ENCODE data around the gene RRP1B.

RRP1B gene

DNA sequence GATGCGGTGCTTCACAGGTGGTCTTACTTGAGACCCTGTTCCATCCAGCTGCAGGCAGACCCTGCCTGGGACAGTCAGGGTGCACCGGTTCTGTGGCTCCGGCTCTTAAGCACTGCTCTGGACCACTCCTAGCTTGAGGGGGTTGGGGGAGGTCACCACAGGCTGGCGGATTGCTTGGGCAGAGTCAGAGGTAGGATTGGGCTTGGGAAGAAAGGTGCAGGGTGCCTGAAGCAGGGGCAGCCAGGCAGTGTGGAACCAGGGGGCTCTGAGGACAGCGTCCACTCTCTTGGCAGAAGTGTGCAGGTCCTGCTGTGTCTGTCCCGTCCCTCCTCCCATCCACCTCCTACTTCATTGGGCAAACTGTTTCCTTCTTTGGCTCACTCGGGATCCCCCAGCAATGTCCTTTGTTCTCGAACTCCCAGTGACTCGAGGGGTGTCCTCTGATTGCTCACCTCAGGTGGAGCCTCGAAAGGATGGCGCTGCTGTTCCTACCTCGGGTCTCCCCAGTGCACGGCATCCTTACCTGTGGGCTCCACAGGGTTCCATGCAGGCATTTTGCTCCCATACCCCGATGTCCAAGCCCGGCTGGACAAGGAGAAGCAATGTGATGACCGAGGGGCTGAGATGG lies 61.3 kb downstream of the RRP1B start:
- in situ Hi-C loops (cut with MboI; ENCODE audit: low sequenced_read_pairs) = loop anchor here (10.0 kb wide), 1 partner anchor 56 kb away; no protein-coding TSS in a partner anchor

DNA sequence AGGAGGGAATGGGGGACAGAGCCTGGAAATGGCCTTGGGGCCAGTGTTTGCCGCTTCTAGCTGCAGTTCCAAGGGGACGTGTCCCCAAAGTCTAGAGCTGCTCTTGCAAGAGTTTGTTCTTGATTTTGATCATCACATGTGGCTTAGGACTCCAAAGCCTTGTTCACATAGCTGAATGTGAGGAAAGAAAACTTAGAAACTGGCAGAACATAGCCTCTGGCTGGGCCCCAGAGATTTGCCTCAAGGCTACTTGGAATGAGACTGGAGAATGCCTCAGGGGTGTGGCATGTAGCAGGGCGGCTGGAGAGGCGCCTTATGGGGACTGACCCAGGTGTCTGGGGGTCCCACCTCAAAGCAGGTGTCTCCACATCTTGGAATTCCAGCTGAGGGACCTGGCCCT lies 61.8 kb downstream of the RRP1B start:
- in situ Hi-C loops (cut with MboI; ENCODE audit: low sequenced_read_pairs) = loop anchor here (10.0 kb wide), 1 partner anchor 56 kb away; no protein-coding TSS in a partner anchor

DNA sequence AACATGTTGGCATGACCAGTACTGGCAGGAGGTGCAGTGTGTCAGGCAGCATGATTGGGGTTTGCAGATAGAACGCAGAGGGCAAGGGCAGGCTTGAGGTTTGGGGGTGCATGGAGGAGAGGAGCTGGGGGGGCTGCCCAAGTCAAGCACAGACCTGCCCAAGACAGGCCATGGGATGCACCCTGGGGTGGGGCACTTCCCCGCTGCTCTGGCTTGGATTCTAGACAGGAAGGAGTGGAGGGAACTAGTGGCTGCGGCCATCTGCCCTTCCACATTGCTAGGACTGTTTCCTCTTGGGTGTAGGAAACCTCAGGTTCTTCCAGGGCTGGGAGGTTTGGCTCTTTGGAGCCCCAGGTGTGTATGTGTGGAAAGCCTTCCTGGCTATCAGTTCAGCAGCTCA lies 62.6 kb downstream of the RRP1B start:
- in situ Hi-C loops (cut with MboI; ENCODE audit: low sequenced_read_pairs) = loop anchor here (10.0 kb wide), 1 partner anchor 57 kb away; no protein-coding TSS in a partner anchor

DNA sequence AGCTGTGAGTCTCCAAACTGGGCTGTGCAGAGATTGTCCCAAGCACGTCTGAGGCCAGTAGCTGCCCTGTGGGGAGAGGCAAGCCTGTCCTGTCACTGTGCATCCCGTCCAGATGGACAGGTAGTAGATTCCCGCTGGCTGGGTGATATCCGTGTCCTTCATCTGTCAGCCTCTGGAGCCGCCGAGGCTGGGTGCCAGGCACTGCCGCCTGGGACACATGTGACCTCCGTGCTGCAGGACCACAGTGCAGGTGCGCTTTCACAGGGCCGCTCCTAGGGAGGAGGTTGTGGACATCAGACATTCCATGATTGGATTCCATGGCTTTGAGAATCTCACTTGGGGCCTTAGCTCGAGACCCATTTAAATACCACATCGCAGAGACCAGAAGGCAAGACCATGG lies 64.3 kb downstream of the RRP1B start:
- in situ Hi-C loops (cut with MboI; ENCODE audit: low sequenced_read_pairs) = loop anchor here (10.0 kb wide), 1 partner anchor 59 kb away; no protein-coding TSS in a partner anchor

DNA sequence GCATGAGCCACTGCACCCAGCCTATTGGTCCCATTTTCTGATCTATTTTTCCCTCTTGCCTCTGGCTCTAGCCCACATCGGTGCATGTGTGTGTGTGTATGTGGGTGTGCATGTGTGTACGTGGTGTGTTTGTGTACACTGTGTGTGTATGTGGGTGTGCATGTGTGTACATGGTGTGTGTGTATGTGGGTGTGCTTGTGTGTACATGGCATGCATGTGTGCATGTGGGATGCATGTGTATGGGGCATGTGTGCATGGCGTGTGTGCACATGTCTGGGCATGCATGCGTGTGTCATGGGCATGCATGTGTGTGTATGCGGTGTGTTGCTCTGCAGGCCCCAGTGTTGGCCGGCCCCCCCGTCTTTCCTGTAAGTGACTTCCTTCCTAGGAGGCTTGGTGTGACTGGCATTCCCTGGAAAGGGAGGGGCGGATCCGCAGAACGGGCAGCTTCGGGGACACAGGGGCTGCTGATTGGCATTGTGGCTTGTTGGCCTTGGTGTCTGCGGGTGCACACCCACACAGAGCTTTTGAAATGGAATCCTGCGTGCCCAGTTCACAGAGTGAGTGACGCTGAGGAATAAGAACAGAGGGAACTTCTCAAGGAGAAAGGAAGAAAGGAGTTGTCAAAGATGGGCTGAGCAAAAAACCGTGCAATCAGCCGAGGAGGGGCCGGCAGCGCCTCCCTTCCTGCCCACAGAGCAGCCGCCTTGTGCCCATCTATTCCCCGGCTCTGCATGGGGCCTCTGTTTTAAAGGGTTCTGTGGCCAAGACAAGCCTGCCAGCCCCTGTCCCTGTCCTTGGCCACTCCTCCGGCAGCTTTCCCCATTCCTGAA lies 67.5 kb downstream of the RRP1B start:
- in situ Hi-C loops (cut with MboI; ENCODE audit: low sequenced_read_pairs) = loop anchor here (10.0 kb wide), 1 partner anchor 62 kb away; no protein-coding TSS in a partner anchor

DNA sequence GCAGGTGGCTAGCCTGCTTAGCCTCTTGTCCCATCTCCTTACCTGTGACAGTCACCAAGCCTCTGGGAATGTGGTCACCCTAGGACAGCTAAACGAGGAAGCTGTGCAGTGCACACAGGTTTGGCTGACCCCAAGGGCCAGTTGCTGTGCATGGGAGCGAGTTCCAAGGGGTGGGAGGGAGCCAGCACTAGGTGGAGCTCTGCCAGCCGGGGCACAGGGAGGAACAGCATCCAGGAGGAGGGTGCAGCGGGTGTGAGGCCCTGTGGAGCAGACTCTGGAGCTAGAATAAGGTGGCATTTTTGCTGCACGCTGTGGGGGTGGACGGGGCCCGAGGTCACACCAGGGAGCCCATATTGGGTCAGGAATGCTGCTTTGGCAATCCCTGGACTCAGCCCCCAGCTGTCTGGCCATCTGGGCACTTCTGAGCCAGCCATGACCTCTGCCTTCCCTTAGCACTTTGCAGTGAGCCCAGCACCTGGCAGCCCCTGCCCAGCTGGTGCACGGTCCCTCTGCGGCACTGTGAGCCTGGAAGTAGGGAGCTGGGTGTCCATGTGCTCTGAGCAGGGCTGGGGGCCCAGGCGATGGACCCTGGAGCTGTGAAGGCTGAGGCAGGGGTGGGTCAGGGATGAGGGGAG lies 68.3 kb downstream of the RRP1B start:
- in situ Hi-C loops (cut with MboI; ENCODE audit: low sequenced_read_pairs) = loop anchor here (10.0 kb wide), 1 partner anchor 63 kb away; no protein-coding TSS in a partner anchor

DNA sequence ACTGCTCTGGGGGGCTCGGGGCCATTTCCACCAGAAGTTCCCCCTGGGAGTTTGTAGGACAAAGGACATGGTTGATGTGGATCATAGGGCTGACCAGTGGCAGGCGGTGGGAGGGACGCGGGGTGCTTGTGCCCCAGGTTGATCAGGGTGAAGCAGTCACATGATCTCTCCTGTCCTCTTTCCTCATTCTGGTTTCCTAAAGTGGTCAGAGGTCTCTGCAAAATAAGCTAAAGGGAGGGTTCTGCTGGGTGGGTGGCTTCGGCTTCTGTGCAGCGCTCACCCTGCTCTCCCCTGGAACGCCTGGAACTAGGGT lies 68.8 kb downstream of the RRP1B start:
- in situ Hi-C loops (cut with MboI; ENCODE audit: low sequenced_read_pairs) = loop anchor here (10.0 kb wide), 1 partner anchor 63 kb away; no protein-coding TSS in a partner anchor

DNA sequence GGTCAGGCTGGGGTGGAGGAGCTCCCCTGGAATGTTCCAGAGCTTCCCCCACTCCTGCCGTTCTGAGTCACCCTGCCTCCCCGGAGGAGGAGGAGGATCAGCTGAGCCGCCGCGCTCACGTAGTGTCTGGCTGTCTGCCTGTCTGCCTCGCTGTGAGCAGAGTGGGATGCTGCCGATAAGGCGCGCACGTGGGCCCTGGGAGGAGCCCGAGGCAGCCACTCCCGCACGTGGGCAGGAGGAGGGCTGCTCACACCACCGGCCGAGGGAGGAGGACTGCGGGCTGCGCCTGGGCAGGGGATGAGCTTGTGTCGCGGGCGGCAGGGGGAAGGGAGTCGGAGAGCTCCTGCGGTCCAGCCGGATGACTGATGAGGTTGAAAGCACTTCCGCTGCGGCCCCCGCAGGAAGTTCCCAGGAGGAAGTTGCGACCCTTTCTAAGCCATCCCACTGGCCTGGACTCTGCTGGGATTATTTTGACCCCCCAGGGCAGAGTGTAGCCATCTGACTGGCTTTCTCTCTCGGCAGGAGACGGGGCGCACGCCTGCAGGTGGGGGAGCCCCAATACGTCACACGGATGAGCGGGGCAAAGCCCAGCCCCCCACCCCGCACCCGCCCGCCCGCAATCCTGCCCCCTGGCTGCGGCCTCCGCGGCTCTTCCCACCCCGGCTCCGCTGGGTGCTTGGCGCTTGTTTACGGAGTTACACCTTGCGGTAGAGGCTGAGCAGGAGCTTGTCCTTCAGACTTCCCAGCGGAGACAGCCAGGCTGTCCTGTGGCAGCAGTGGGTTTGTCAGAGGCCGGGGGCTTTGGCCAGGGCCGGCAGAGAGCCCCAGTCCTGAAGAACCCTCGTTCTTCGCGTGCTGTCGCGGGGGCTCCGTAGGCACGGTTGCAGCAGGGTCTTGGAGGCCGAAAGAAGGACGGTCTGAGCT lies 69.4 kb downstream of the RRP1B start:
- in situ Hi-C loops (cut with MboI; ENCODE audit: low sequenced_read_pairs) = loop anchor here (10.0 kb wide), 1 partner anchor 64 kb away; no protein-coding TSS in a partner anchor

DNA sequence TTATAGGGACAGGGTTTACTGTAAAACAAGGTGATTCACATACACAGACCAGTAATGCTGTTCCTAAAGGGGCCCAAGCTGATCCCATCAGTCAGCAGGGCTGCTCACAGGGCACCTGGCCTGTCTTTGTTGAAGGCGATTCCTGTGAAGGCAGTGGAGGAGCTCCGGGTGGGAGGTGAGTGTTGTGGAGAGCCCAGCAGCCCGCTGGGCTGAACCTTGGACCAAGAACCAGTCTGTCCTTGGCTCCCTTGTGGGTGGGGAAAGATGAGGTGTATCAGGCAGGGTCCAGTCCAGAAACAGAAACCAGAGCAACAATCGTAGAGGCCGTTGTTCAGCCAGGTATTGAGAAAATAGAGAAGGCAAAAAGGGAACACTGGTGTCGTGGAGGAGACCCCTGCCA lies 72.1 kb downstream of the RRP1B start:
- in situ Hi-C loops (cut with MboI; ENCODE audit: low sequenced_read_pairs) = no loop called here

DNA sequence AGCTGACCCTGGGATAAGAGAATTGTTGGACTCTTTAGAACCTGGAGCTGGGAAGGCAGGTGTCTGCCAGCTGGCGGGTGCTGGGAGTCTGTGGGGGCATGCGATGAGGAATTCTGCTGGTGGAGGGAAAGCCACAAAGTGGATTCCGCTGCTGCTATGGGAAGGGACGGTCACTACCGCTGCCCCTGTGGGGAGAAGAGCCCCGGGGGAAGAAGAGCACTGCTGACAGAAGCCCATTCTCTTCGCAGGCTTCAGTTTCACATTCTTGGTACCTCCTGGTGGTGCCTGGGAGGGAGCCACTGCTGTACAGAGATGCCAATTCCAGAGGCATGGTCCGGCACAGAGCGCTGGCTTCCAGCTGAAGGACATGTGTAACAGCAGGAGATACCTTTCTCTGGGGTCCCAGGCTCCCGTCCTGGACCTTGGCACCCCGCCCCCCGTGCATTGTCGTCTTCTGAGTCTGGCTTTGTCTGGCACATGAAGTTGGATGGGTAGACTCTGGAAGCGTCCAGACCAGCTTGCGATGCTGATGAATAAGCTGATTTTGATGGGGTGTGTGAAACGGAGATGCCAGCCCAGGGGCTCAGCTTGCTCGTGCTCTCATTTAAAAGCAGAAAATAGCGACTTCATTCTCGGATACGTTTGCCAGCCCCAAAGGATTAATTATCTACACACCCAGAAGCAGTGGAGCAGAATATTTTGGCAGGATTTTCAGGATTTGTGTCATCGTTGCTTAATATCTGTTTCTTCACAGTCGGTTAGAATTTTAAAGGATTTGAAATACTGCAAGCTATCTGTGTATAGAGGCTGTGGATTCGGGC lies 72.7 kb downstream of the RRP1B start:
- in situ Hi-C loops (cut with MboI; ENCODE audit: low sequenced_read_pairs) = no loop called here

DNA sequence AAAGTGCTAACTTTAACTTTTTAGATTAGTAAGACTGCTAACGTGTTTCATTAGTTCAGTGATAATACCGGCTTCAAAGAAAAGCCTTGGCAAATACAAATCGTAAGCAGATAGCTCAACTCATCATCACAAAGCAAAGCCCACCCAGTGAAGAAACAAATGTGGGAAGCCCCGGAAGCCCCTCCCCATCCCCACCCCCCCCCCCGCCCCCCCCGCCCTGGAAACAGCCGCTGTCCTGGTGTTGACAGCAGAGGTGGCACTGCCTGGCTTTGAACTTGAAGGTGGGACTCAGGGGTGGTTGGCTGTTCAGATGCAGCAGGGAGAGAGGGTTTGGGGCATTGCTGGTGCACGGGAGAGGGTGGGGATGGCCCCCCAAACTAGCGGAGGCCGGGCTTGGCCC lies 73.7 kb downstream of the RRP1B start:
- in situ Hi-C loops (cut with MboI; ENCODE audit: low sequenced_read_pairs) = no loop called here

DNA sequence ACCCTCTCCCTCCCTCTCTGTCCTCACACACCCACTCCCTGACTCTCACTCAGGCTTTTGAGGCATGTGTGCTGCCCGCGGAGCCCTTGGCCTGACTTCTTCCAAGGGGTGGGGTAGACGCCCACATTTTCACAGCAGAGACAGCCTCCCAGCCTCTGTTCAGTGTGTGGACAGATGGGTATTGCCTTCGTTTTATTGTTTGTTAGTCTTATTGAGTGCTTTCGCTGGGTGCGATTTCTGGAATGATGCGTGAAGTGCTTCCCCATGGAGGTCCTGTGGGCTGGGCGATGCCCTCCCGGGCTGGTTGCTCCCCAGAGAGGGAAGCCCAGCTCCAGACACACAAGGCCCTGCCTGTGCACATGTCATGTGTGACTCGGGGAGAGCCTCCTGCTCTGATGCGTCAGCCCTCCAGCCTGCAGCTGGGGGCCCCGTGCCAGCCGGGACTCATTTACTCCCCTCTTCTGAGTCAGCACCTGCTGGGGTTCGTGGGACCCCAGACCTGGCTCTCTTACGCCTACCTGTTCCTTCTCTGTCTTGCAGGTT lies 74.2 kb downstream of the RRP1B start:
- in situ Hi-C loops (cut with MboI; ENCODE audit: low sequenced_read_pairs) = no loop called here

DNA sequence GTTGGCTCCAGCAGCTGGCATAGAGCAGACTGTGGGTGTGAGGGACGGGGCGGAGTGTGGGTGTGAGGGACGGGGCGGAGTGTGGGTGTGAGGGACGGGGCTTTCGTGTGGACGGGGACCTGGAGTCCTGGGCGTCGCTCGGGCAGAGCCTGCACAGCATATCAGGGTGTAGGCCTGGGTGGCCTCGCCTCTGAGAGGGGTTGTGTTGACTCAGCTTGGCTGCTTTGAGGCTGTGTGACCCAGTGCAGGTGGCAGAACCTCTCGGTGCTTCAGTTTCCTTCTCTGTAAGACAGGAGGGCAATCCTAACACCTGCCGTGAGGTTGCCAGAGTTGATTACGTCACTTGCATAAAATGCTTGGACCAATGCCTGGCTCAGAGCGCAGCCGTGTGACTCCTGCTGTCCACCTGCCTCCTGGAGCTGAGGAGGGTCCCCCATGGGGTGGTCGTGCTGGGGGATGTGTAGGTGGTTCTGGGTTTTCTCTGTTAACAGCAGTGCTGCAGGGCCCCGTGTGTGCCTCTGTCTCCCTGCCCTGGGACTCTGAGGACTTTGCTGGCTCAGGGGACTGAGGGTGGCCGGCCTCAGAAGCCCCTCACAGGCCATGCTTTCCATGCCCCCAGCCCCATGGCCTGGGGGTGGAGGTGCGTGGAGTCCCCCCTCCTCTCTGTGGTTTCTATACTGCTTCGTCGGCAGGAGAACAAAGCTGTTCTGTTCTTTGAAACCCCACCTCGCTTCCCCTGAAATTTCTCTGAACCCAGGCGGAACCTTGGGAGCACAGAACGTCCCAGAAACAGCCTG lies 75.0 kb downstream of the RRP1B start:
- in situ Hi-C loops (cut with MboI; ENCODE audit: low sequenced_read_pairs) = no loop called here

DNA sequence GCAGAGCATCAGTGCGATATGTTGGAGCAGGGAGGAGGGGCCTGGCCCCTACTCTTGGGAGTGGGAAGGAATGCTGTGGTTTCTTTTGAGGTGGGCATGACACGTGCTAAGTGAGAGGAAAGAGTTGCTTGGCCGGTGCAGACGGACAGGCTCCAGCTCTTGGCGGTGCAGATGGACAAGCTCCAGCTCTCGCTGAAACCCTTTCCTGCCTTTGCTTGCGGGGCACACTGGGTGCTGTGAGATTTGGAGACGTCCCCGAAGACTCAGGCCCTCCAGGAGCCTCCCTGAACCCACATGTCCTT lies 75.5 kb downstream of the RRP1B start:
- in situ Hi-C loops (cut with MboI; ENCODE audit: low sequenced_read_pairs) = no loop called here

DNA sequence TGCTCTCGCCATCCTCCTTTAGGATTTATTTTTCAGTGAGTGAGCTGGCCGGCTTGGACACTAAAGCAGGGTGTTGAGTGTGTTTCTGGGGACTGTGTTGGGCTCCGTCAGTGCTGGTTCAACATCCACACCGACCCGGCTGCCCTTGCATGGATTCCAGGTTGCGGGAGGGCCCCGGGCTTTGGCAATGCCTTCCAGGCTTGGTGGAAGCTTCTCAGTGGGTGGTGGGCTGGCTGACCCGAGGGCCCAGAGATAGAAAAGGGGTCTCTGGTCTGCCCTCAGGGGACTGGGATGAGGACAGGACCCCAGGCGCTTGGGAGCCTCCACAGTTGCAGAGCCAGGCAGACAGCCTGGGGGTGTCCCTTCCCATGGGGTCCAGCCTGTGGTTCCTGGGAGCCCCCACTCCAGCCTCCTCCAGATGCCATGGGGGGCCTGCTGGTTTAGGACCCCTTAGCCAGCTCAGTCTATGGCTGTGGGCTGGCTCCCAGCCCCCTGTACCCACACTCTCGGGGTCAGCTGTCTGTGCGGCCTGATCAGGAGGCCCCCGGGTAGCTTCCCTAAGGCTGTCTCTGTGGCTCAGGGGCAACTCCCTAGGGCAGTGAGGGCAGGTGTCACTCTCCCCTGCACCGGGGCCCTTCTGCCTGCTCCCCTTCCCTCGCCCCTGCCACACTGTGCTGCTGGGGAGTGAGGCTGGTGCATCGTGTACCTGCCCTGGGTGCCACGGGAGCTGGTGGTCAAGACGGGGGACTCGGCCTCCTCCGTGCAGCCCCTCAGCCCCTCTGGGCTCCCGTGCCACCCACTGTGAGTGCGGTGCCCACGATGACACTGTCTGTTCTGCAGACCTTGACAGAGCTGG lies 76.1 kb downstream of the RRP1B start:
- in situ Hi-C loops (cut with MboI; ENCODE audit: low sequenced_read_pairs) = no loop called here

DNA sequence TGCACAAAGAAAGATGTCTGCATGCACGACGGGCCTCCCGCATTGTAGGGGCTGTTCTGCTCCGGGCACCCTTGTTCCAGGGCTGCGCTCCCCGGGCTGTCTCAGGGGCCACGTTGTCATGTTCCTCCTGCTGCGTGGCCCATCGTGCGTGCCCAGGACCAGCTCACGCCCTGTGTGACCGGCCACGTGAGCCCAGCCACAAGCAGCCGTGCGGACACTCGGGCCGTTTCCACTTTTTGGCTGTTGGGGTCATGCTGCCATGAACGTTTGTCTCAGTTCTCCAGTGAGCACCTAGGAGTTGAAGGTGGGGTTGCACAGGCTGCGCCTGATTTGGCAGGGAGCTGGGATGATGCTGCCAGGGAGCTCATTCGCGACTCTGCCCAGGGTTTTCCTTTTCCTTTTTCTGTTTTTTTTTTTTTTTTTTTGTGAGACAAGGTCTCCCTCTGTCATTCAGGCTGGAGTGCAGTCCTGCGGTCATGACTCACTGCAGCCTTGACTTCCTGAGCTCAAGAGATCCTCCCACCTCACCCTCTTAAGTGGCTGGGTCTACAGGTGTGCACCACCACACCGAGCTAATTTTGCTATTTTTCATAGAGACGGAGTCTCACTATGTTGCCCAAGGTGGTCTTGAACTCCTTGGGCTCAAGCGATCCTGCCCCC lies 77.0 kb downstream of the RRP1B start:
- in situ Hi-C loops (cut with MboI; ENCODE audit: low sequenced_read_pairs) = no loop called here

DNA sequence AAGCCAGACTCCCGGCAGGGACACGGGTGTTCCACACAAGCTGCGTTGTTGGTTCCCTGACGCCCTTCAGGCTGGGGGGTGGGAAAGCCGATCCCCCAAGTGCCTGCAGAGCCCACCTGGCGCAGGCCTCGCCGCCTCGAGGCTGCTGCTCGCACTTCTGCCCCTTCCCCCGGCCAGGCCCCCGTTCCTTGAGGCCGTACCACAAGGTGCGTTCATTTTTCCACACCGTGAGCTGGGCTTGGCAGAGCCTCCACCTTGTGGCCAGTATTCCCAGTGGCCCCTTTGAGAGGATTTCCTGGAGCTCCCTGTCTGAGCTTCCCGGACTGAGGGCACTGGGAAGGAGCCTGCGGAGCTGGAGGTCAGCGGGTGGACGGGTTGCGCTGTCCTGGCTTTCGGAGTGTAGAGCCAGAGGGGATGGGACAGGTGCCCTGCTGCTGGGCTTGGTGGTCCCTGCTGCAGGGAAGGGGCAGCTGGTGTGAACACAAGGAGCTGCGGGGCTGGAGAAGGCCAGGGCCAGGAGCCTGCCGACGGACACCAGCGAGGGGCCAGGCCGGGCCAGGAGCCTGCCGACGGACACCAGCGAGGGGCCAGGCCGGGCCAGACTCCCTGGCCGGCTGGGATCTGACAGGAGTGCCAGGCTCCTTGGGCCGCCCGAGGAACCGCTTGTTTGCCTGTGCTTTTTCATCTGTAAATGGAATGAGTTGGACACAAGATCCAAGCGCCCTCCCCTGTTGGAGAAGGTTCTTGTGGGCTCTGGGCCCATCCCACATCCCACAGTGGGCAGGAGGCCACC lies 78.0 kb downstream of the RRP1B start:
- in situ Hi-C loops (cut with MboI; ENCODE audit: low sequenced_read_pairs) = no loop called here
